ENCODE measurements around the gene ZNF598. TPM values are rescaled to one million over a fixed set of nuclear protein-coding genes. Genes with fewer than 3 reads are reported as not detected.
"Not testable (repeated sequence)": the region's sequence is repeated elsewhere in the genome, so short reads cannot be mapped to it uniquely, and the experiment has no call there.

Gene ZNF598
- total RNA-seq, 1 experiment from 2014 or later = 49.0 TPM

DNA sequence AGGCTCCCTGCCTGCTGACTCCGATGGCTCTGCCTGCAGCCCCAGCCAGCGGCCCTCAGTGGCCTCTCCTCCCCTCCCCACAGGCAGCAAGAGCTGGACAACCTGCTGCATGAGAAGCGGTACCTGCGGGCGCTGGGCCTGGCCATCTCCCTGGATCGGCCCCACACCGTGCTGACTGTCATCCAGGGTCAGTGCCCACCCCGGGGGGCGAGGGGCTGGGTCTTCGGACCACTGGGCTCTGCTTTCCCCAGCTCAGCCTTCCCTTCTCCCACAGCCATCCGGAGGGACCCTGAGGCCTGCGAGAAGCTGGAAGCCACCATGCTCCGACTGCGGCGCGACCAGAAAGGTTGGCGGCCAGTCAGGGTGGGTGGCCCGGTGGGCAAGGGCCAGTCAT is 31.7 kb downstream of the ZNF598 start:
- DNase-seq (ENCODE audit: low spot score) = no peak

DNA sequence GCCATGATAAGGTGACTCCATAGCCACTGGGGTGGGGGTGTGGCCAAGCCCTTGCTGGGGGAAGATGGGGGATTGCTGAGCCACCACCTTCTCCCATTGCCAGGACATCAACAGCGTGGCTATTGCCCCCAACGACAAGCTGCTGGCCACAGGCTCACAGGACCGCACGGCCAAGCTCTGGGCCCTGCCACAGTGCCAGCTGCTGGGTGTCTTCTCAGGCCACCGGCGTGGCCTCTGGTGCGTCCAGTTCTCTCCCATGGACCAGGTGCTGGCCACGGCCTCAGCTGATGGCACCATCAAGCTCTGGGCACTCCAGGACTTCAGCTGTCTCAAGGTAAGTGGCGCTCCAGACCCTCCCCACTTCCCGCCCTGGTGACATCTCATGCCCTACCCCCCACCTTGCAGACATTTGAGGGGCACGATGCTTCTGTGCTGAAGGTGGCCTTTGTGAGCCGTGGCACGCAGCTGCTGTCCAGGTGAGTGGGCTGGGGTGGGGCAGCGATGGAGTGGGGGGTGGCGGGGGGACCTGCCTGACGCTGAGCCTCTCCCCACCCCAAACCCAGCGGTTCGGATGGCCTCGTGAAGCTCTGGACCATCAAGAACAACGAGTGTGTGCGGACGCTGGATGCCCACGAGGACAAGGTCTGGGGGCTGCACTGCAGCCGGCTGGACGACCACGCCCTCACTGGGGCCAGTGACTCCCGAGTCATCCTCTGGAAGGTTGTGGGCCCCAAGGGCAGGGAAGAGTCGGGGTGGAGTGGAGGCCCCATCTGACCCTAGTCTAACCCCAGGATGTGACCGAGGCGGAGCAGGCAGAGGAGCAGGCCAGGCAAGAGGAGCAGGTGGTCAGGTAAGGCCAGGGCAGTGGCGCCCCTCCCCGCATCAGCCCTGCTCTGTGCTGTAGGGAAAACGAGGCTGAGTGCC is 32.4 kb downstream of the ZNF598 start:
- DNase-seq (ENCODE audit: low spot score) = no peak

DNA sequence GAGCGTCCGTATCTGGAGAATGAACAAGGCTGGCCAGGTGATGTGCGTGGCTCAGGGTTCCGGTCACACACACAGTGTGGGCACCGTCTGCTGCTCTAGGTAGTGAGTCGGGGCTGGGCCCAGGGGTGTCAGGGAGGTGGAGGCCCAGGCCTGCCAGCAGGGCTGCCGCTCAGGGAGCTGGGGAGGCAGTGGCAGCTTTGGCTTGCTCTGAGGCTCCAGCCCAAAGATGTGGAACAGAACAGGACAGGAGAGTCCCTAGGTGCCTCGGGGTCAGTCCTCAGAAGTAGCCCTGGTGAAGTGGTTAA is 33.5 kb downstream of the ZNF598 start:
- DNase-seq (ENCODE audit: low spot score) = no peak

DNA sequence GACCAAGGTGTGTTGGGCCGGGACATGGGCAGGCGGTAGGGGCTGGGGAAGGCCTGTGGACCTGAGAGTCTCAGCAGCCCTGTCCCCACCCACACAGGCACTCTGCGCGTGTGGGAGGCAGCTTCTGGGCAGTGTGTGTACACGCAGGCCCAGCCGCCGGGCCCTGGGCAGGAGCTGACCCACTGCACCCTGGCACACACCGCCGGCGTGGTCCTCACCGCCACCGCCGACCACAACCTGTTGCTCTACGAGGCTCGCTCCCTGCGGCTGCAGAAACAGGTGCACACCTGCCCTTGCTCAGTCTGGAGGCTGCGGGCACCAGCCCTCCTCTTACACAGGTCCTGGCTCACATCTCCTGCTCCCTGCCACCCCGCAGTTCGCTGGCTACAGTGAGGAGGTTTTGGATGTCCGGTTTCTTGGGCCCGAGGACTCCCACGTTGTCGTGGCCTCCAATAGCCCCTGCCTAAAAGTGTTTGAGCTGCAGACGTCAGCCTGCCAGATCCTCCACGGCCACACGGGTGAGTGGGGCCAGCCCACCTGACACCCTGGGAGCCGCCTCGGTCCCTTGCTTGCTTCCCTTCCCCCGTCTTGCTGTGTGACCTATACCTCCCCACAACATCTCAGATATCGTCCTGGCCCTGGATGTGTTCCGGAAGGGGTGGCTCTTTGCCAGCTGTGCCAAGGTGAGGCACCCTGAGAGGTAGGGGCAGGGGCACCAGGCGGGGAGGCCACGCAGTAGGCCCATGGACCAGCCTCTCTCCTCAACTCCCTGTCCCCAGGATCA is 34.0 kb downstream of the ZNF598 start:
- no peak for DNase-seq (ENCODE audit: low spot score)

DNA sequence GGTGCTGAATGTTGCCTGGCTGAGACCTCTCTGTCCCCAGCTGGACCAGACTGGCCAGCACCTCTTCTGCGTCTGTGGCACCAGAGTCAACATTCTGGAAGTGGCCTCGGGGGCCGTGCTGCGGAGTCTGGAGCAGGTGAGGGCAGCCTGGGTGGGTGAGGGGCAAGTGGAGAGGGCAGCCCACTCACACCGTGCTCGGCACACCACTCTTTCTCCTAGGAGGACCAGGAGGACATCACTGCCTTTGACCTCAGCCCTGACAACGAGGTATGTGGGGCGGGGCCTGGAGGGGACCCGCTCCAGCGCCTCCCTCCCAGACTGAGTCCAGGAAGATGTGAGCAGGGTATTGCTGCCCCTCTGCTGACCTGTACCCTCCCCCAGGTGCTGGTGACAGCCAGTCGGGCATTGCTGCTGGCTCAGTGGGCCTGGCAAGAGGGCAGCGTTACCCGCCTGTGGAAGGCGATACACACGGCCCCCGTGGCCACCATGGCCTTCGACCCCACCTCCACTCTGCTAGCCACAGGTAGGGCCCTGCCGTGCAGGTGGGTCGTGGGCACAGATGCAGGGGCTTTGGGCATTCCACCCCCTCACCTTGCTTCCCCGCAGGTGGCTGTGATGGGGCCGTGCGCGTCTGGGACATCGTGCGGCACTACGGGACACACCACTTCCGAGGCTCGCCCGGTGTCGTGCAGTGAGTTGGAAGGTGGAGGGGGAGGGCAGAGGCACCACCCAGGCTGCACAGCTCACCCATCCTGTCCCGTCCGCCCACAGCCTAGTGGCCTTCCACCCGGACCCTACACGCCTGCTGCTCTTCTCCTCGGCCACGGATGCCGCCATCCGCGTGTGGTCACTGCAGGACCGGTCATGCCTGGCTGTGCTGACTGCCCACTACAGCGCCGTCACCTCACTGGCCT is 35.2 kb downstream of the ZNF598 start:
- no peak for DNase-seq (ENCODE audit: low spot score)

DNA sequence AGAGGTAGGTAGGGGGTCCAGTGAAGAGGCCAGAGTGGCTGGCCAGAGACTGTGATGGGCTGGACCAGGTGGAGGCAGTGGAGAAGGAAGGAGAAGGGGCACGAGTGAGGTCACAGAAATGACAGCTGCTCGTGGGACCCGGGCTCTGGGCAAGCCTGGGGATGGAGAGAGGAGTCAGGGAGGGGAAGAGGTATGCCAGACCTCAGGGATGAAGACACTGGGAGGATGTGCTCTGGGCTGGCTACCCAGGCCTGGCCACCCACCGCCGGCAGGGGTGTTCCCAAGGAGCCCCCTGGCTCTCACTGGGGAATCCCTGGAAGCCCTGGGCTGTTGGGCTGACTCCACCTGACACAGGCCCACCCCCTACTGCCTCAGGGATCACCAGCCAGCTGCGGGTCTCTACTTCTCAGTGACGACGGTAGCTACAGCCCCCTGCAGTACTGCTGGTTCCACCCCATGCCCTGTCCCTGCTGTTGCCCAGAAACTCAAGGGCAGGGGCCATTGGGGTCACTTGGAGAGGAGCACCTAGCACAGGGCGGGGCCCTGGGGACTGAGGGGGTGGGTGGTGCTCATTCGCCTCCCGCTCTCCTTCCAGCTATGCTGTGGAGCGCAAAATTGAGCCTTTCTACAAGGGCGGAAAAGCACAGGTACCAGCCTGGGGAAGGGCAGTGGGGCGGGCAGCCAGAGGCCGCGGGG is 36.0 kb downstream of the ZNF598 start:
- no peak for DNase-seq (ENCODE audit: low spot score)

DNA sequence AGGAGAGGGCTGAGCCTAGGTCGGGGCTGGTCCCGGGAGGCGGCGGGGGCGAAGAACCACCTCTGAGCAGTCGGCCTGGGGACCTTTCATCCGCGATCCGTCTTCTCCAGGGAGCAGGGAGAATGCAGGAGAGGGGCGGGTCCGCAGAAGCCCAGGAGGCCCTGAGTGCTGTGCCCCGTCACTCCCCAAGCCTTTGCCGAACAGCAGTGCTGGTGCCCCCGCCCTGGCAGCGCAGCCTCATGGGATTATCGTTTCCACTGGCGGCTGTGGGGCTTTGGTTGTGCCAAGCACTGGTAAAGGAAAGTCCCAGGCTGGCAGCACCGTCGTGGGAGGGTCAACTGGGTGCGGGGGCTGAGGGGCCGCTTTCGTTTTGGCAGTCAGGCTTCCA is 37.1 kb downstream of the ZNF598 start:
- peak; percentile 51 for DNase-seq (ENCODE audit: low spot score)

DNA sequence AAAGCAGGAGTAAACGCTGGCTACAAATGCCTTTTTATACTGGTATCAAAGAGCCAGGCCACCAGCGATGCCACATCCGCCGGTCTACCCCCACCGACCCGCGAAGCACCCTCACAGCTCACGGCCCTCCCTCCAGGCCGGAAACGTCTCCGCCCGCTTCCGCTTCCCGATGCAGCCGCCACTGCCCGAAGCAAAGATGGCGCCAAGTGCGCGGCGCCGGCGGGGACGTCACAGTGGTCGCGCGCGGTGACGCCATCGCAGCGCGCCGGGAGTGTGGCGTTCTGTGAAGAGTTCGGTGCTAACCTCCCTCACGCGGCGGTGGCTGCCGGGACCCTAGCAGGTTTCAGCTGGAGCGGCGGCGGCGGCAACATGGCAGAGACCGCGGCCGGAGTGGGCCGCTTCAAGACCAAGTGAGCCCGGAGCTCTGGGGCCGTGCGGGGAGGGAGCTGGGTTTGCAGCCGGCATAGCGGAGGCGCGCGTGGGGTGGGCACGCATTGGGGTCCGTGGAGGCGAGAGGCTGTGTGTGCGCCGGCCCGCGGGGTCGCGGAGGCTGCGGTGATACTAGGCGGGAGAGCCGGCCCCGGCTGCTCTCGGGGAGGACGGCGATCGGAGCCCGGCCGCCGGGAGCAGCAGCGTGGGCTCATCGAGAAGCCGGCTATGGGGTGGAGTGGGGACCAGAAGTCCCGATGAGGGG is 37.7 kb downstream of the ZNF598 start, which contains the start of gene TBL3:
TSS of gene TBL3 (plus strand) at position 258 of the 694 bp plus-strand sequence. CDS start at position 370, 112 bp downstream.
- peak; percentile 92 for DNase-seq (ENCODE audit: low spot score)

DNA sequence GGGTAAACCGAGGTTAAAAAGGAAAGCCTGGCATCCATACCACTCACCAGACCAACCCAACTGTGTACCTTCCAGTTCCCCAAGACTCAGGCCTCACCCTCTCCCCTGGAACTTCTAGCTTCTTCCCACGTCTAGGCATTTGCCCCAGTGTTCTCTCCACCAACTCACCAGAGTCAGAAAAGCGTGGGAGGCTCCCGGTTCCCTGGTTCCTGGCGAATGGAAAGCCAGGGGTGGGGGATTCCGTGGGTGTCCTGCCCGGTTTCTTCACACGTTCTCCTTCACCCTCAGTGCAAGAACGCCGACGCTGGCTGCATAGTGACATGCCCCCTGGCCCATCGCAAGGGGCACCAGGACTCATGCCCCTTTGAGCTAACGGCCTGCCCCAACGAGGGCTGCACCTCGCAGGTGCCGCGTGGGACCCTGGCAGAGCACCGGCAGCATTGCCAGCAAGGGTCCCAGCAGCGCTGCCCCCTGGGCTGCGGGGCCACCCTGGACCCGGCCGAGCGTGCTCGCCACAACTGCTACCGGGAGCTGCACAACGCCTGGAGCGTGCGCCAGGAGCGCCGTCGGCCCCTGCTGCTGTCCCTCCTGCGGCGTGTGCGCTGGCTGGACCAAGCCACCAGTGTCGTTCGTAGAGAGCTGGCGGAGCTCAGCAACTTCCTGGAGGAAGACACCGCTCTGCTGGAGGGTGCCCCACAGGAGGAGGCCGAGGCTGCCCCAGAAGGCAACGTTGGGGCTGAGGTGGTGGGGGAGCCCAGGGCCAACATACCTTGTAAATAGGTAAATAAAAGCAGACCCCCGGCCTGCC is 41.3 kb downstream of the ZNF598 start:
- DNase-seq (ENCODE audit: low spot score) = no peak

DNA sequence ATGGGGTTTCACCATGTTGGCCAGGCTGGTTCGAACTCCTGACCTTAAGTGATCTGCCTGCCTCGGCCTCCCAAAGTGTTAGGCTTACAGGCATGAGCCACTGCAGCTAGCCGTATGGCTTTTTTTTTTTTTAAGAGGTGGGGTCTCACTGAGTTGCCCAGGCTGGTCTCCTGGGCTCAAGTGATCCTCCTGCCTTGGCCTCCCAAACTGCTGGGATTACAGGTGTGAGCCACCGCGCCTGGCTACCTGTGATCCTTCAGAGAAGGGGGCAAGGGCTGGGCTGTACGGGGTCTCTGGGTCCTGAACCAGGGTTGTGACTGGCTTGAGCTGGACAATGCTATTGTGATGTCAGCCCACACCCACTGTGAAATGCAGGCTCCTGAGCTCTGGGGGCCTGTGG is 43.2 kb downstream of the ZNF598 start, which contains the start of gene RNF151:
TSS of gene RNF151 (plus strand) at position 397 of the 400 bp plus-strand sequence. CDS start 26 bp downstream, outside the sequence.
- no peak for DNase-seq (ENCODE audit: low spot score)

DNA sequence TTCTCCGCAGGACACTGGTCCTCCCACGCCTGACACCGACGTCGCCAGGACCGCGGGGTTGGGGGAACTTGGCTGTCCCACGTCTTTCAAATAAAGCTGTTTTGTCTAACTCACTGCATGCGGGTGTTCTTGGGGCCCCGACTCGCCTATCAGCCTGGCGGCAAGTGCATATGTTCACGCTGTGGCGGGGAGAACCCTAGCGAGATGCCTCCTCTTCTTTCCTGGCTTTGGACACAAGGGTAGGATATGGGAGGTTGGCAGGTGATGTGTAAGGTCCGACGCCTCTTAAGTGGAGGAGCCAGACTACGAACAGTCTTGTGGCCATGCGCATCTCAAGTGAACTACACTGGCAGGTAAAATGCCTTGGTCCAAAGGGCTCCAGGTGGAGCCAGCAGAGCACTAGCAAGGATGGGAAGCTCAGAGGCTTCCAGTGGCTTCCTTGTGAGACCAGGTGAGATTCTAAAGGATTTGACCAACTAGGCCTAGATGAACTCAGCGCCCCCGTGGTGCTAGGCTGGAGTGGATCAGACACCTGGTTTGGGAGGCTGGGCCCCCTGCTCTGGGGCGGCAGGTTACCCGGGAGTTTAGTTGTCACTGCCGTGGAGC is 44.1 kb downstream of the ZNF598 start:
- DNase-seq (ENCODE audit: low spot score) = peak; percentile 58

DNA sequence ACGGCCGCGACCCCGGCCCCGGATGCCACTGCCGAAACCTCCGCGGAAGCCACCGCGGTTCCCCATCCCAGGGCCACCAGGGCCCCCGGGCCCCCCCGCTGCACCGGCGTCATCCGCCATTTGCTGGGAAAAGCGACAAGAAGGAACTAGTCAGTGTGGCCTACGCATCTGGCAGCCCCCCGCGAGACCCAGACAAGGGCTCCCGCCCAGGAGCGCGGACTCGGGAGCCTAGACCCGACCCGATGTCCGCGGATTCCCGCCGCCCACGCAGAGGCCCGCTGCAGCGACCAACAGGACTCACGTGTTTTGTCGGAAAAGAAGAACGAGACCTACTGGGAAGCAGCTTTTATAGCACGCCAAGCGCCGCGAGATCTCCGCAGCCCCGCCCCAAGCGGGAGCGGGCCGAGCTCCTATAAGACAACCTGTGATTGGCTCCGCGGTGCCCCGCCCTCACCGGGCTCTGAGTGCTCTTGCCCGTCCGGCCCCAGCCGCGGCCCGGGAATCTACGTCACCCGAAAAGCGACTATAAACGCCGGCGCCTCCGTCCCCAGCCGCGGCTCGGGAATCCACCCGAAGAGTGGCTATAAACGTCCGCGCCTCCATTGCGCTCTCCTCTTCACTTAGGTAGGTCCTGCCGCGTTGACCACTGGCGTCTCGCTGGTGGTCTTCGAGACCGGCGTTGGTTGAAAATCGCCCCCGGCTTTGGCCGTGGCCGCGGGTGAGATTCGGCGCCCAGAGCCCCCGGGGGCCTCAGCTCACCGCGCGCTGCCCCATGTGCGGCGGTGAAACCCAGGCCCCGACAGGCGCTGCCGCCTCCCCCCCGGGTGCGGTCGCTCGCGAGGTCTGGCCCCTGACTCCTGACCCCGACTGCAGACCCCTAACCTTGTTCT is 44.9 kb downstream of the ZNF598 start, which contains the start of gene RPS2:
TSS of gene RPS2 (minus strand) at position 321 of the 890 bp plus-strand sequence. CDS start at position 120, 201 bp downstream.
- DNase-seq (ENCODE audit: low spot score) = peak; percentile 100

DNA sequence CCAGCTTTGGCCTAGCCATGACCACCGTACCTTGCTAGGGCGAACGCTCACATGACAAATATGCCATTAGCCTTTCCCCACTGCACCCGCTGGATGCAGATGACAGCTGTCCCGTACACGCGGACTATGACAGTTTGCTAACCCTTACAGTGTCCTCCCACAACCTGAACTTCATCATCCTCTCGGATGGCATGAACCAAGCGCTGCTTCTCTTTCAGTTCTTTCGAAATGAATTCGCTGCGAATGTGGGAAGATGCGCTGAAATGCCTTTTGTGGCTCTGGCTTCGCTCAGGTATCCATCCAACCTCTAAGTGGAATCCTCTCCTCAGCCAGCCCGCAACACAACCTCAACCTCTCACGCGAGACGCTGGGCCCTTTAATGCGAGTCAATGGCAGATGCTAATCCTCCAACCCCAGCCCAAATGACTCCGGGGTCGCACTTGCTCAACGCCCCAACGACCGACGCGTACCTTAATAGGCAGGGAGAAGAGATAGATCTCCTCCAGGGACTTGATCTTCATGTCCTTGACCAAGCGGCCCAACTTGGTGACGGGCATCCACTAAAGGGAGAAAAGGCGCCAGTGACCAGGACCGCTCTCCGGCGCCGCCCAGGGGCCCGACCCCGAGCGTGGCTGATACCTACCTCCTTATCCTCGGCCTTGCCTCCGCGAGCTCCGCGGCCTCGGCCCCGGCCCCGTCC is 45.7 kb downstream of the ZNF598 start:
- peak; percentile 42 for DNase-seq (ENCODE audit: low spot score)

DNA sequence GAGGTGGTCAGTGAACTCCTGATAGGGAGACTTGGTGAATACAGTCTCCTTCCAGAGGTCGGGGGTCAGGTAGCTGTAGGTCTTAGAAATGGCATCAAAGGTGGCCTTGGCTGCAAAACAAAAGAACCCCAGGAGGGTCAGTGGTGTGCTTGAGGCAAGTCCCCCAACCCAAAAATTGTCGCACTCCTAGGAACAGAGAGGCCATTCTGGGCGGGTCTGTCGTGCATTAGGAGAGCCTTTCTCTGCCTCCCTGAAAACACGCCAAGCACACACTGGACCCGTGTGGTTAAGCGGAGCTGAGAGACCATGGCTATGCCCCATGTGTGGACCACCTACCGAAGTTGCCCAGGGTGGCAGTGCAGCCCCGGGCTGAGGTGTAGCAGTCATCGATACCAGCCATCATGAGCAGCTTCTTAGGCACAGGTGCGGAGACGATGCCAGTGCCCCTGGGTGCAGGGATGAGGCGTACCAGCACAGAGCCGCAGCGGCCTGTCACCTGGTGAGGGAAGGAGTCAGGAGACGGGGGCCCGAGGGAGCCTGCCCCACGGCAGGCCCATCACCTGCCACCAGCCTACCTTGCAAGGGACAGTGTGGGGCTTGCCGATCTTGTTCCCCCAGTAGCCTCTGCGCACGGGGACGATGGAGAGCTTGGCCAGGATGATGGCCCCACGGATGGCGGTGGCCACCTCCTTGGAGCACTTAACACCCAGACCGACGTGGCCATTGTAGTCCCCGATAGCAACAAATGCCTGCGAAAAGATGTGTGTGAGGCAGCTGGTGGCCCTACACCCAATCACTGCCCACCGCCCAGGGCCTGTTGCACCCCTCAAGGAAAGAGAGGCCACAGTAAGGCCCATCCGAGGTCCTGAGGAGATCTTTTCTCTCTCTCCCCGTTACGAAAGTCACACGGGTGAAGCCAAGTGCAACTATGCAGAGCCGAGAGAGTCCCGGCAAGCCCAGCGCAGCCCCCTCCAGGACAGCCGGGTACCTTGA is 47.2 kb downstream of the ZNF598 start:
- not testable (repeated sequence) for DNase-seq (ENCODE audit: low spot score)

DNA sequence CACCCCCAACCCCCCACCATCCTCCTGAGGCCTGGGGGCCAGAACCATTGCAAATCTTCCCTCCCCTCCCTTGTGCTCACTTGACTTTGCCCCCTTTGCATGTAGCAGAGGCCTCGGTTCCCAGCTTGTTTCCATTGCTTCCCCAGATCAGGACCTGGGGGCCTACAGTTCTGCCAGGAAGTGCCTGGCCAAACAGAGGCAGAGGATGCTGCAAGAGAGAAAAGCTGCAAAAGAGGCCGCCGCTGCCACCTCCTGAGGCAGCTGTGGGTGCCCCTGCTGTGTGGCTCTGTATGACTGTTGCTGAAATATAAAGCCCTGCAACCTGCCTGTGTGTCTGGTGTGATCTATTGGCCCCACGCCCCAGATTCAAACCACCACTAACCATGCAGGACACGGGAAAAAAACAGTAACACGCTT is 48.0 kb downstream of the ZNF598 start:
- DNase-seq (ENCODE audit: low spot score) = peak; percentile 19

Measured in HT-29 (cell line).